UCSD-AML1 (cell line): ENCODE data around the gene ANK3.

Source experiments
- DNase-seq: peaks from one replicate; lab custom pipeline; 2025; ENCODE audit not compliant: unreplicated experiment; lab: John Stamatoyannopoulos, UW

The ANK3 gene

GRCh38 chr10:60380781-60381180 is 8.9 kb downstream of the ANK3 start:
- no peak for DNase-seq

GRCh38 chr10:60377955-60378354 is 11.7 kb downstream of the ANK3 start:
- no peak for DNase-seq

GRCh38 chr10:60377042-60377352 is 12.7 kb downstream of the ANK3 start:
- no peak for DNase-seq

- DNase-seq = no peak
These were observed 13.2 kb downstream of the ANK3 start for GRCh38 chr10:60376221-60377041.

GRCh38 chr10:60375293-60376004 is 14.2 kb downstream of the ANK3 start:
- DNase-seq = no peak

- DNase-seq = no peak
These were observed 14.8 kb downstream of the ANK3 start for GRCh38 chr10:60374836-60375235.

- DNase-seq = no peak
These were observed 17.2 kb downstream of the ANK3 start for GRCh38 chr10:60372436-60372835.

- no peak for DNase-seq
These were observed 20.1 kb downstream of the ANK3 start for GRCh38 chr10:60369547-60369930.

GRCh38 chr10:60368875-60369546 is 20.7 kb downstream of the ANK3 start:
- DNase-seq = no peak

GRCh38 chr10:60367901-60368300 is 21.8 kb downstream of the ANK3 start:
- DNase-seq = no peak

- no peak for DNase-seq
These were observed 22.2 kb downstream of the ANK3 start for GRCh38 chr10:60367431-60367830.

GRCh38 chr10:60367024-60367423 is 22.7 kb downstream of the ANK3 start:
- no peak for DNase-seq

- no peak for DNase-seq
These were observed 26.5 kb downstream of the ANK3 start for GRCh38 chr10:60363187-60363586.

GRCh38 chr10:60362461-60362860 is 27.2 kb downstream of the ANK3 start:
- DNase-seq = no peak

- DNase-seq = no peak
These were observed 30.6 kb downstream of the ANK3 start for GRCh38 chr10:60359066-60359465.

- DNase-seq = no peak
These were observed 31.4 kb downstream of the ANK3 start for GRCh38 chr10:60358282-60358681.

- no peak for DNase-seq
These were observed 36.0 kb downstream of the ANK3 start for GRCh38 chr10:60353519-60354258.

- DNase-seq = no peak
These were observed 37.6 kb downstream of the ANK3 start for GRCh38 chr10:60352105-60352504.

- DNase-seq = no peak
These were observed 38.4 kb downstream of the ANK3 start for GRCh38 chr10:60351191-60351853.

- no peak for DNase-seq
These were observed 39.3 kb downstream of the ANK3 start for GRCh38 chr10:60350400-60350799.

- no peak for DNase-seq
These were observed 40.2 kb downstream of the ANK3 start for GRCh38 chr10:60349426-60349825.
